Upper lobe of left lung (tissue), 4 donors: ENCODE measurements around the gene ADGRV1.

Experiments
- EP300 ChIP-seq, 4 donors: sonication (generic); formaldehyde crosslinking; IDR thresholded peaks; one replicate each; pipeline ENCODE4 v1.5.1; 2017; ENCODE audit warnings: antibody characterized with exemption in 4 of 4, control low read depth in 2 of 4
- POLR2A ChIP-seq, 4 donors: fragments of 450-650 bp; IDR thresholded peaks; one replicate each; pipeline ENCODE4 v1.5.1; 2016 to 2017; ENCODE audit warnings: antibody characterized with exemption in 4 of 4, mild to moderate bottlenecking in 2 of 4
- POLR2AphosphoS5 ChIP-seq, 2 donors: sonication (generic); formaldehyde crosslinking; IDR thresholded peaks; one replicate each; pipeline ENCODE4 v1.5.1; 2017; ENCODE audit warnings: antibody characterized with exemption in 2 of 2
- TF ChIP-seq, protein P1 (sequence below), 6 experiments: fragments of 450-650 bp in 4 of 6; fragments of 200-600 bp in 2 of 6; sonication (generic) in 2 of 6; IDR thresholded peaks; one replicate each; pipeline ENCODE4 v1.5.1; 2016 to 2019; ENCODE audit warnings: antibody characterized with exemption in 6 of 6

- TF ChIP-seq, protein P1, sequence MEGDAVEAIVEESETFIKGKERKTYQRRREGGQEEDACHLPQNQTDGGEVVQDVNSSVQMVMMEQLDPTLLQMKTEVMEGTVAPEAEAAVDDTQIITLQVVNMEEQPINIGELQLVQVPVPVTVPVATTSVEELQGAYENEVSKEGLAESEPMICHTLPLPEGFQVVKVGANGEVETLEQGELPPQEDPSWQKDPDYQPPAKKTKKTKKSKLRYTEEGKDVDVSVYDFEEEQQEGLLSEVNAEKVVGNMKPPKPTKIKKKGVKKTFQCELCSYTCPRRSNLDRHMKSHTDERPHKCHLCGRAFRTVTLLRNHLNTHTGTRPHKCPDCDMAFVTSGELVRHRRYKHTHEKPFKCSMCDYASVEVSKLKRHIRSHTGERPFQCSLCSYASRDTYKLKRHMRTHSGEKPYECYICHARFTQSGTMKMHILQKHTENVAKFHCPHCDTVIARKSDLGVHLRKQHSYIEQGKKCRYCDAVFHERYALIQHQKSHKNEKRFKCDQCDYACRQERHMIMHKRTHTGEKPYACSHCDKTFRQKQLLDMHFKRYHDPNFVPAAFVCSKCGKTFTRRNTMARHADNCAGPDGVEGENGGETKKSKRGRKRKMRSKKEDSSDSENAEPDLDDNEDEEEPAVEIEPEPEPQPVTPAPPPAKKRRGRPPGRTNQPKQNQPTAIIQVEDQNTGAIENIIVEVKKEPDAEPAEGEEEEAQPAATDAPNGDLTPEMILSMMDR (IDR thresholded peaks at IDR 0.05) = no peak
- TF ChIP-seq EP300 (IDR thresholded peaks at IDR 0.05) = no peak
- no peak for TF ChIP-seq POLR2AphosphoS5 (IDR thresholded peaks at IDR 0.05)
- no peak for TF ChIP-seq POLR2A (IDR thresholded peaks at IDR 0.05)
These were observed 59.5 kb downstream of the ADGRV1 start for GRCh38 chr5:90618071-90618470.
